ENCODE results near the gene PRDM16.

GRCh38 chr1:3229081-3229725 is 160.2 kb downstream of the PRDM16 start:
- no peak for TF ChIP-seq POLR2AphosphoS5 (IDR thresholded peaks at IDR 0.05)
- no peak for TF ChIP-seq CTCF (IDR thresholded peaks at IDR 0.05)
- no peak for TF ChIP-seq POLR2A (IDR thresholded peaks at IDR 0.05)
